ENCODE measurements around the gene MIXL1.
"Not testable (repeated sequence)": the region's sequence is repeated elsewhere in the genome, so short reads cannot be mapped to it uniquely, and the experiment has no call there.

The MIXL1 gene

DNA sequence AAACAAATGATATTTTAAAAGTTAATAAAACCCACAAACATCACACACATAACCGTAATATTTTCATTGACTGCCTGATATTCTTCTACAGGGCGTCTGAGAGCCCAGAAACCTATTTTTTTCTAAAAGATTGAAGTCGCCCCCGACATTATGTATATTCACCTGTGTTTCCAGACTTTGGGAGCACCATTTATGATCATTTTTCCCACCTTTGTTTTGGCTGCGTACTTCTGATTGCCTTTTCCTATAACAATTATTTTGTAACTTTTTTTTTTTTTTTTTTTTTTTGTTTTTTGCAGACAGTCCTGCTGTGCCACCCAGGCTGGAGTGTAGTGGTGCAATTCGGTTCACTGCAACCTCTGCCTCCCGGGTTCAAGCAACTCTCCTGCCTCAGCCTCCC lies 36.1 kb upstream of the MIXL1 start:
- H3K4me3 ChIP-seq (ENCODE audit: control insufficient read depth, low read depth, low read length): peak overlapping the region; percentile 96
- no peak for TF ChIP-seq CTCF (conservative IDR thresholded peaks at IDR 0.05; ENCODE audit: control insufficient read depth, insufficient read depth, low read depth, low read length)
- DNase-seq (ENCODE audit: low read depth): no peak

DNA sequence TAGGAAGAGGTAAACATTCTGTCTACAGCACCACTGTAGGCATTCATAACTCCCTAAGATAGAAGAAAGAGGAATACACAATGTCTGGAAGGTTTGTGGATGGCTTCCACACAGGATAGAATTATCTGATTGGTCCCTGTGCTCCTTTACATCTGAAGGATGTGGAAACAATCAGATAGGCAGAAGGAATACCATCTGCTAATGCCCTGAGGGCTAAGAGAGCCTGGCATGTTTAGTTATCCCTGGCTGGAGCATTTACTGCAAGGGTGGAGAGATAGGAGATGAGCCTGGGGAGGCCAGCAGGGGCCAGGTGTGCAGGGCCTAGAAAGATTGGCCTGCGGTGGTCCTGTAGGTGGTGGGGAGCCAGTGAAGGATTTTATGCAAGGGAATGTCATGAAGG lies 28.3 kb upstream of the MIXL1 start:
- no peak for DNase-seq (ENCODE audit: low read depth)
- no peak overlapping the region for H3K4me3 ChIP-seq (ENCODE audit: control insufficient read depth, low read depth, low read length)
- TF ChIP-seq CTCF (conservative IDR thresholded peaks at IDR 0.05; ENCODE audit: control insufficient read depth, insufficient read depth, low read depth, low read length): no peak

GRCh38 chr1:226199971-226200370 lies 23.5 kb upstream of the MIXL1 start:
- TF ChIP-seq CTCF (conservative IDR thresholded peaks at IDR 0.05; ENCODE audit: control insufficient read depth, insufficient read depth, low read depth, low read length): no peak
- H3K4me3 ChIP-seq (ENCODE audit: control insufficient read depth, low read depth, low read length): no peak overlapping the region
- DNase-seq (ENCODE audit: low read depth): no peak

GRCh38 chr1:226201029-226201593 lies 22.4 kb upstream of the MIXL1 start:
- peak; percentile 42 for TF ChIP-seq CTCF (conservative IDR thresholded peaks at IDR 0.05; ENCODE audit: control insufficient read depth, insufficient read depth, low read depth, low read length)
- no peak overlapping the region for H3K4me3 ChIP-seq (ENCODE audit: control insufficient read depth, low read depth, low read length)
- peak; percentile 19 for DNase-seq (ENCODE audit: low read depth)

DNA sequence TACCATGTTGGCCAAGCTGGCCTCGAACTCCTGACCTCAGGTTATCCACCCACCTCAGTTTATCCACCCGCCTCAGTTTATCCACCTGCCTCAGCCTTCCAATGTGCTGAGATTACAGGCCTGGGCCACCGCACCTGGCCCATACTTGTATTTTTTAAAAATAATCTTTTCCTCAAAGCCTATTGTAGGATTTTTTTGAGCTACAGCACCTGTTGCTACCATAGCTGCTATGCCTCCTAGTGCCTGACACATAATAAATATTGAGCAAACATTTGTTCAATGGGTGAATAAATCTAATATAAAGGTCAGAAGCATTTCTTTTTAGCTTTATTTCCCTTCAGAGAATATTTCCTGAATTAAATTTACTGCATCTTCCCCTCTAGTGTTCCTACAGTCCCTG lies 21.2 kb upstream of the MIXL1 start:
- no peak for TF ChIP-seq CTCF (conservative IDR thresholded peaks at IDR 0.05; ENCODE audit: control insufficient read depth, insufficient read depth, low read depth, low read length)
- H3K4me3 ChIP-seq (ENCODE audit: control insufficient read depth, low read depth, low read length): no peak overlapping the region
- DNase-seq (ENCODE audit: low read depth): no peak

DNA sequence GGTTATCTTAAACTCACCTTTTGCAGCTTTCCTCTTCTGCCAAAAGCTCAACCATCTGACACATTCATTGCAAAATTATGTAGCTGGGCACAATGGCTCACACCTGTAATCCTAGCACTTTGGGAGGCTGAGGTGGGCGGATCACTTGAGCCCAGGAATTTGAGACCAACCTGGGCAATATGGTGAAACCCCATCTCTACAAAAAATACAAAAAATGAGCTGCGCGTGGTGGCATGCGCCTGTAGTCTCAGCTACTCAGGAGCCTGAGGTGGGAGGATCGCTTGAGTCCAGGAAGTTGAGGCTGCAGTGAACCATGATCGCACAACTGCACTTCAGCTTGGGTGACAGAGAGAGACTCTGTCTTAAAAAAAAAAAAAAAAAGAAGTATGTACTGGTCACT lies 20.8 kb upstream of the MIXL1 start:
- H3K4me3 ChIP-seq (ENCODE audit: control insufficient read depth, low read depth, low read length); DNase-seq (ENCODE audit: low read depth): not testable (repeated sequence)

GRCh38 chr1:226203240-226203639 lies 20.2 kb upstream of the MIXL1 start:
- no peak overlapping the region for H3K4me3 ChIP-seq (ENCODE audit: control insufficient read depth, low read depth, low read length)
- TF ChIP-seq CTCF (conservative IDR thresholded peaks at IDR 0.05; ENCODE audit: control insufficient read depth, insufficient read depth, low read depth, low read length): no peak
- DNase-seq (ENCODE audit: low read depth): no peak

Data from fibroblast of mammary gland (primary cell).